NCI-H2196 treated with DMSO at 0.1 percent for 48 hours (cell line): ENCODE results near the gene MIX23.

Experiments used
- DNase-seq: peaks from one replicate; lab custom pipeline; 2025; ENCODE audit not compliant: unreplicated experiment; lab: John Stamatoyannopoulos, UW

MIX23 gene

GRCh38 chr3:122382888-122383666 lies at the start of gene MIX23:
MIX23 (minus strand) TSS chr3:122383231; CDS start chr3:122383224, 7 bp downstream.
- DNase-seq = peak; percentile 90

DNA sequence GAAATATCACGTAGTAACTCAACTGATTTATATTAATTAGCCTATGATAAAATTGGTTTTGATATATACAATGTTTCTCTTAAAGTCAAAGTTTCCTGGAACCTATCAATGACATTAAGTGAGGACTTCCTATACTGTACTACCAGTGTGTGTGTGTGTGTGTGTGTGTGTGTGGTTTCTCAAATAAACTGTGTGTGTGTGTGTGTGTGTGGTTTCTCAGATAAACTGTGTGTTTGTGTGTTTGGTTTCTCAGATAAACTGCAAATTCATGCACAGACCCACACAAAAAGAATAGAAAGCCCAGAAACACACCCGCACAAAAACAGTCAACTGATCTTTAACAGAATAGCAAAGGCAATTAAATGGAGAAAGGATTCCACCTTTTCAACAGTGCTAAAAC lies 47.3 kb upstream of the MIX23 start:
- no peak for DNase-seq

DNA sequence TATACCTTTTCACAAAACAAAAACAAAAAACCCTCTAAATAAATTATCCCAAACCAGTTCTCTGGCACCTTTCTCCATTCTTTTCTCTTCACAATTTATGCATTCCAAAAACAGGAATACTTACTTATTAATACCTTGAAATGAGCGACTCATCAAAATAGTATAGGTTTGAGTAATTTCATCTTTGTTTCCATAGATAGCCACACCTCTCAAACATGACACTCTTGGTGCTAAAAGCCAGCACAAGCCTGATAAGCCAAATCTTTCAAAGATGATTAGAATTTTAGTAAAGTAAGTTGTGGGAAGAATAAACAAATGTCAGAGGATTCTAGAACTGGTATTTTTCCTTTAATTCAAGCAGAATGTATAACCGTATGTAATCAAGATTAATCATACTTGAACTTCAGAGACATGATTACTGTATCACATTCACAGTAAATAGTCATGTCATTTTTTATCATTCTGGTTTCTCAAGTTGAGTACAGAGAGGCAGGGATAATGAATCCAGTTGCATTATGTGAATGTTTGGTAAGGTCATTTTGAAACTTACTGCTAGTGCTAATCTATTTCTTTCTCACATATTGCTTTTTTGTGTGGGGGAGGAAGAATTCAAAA lies 44.9 kb upstream of the MIX23 start:
- DNase-seq = no peak

DNA sequence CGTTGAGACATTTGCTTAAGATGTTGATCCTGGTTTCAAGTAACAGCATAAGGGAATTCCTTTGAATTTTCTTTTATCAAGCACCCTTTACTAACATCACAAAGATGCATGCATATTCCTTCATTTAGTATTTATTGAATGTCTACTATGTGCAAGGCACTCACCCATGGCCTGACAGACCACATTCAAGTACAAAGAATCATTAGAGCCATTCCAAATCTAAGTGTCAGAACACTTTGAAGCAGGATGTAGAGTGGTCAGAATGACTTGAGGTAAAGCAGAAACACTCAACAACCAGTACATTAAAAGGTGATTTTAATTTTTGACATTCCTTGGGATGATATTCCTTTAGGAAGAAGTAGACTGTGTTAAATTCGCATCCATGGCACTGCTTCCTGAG lies 38.8 kb upstream of the MIX23 start:
- DNase-seq = no peak

- DNase-seq = no peak
Measured at GRCh38 chr3:122421101-122421500, 38.1 kb upstream of the MIX23 start.

- no peak for DNase-seq
Measured at GRCh38 chr3:122416966-122417365, 33.9 kb upstream of the MIX23 start.

GRCh38 chr3:122415762-122416654 lies 33.0 kb upstream of the MIX23 start, which contains the start of gene WDR5B:
WDR5B (minus strand) TSS chr3:122416062; CDS start chr3:122415528, 534 bp downstream.
- no peak for DNase-seq

DNA sequence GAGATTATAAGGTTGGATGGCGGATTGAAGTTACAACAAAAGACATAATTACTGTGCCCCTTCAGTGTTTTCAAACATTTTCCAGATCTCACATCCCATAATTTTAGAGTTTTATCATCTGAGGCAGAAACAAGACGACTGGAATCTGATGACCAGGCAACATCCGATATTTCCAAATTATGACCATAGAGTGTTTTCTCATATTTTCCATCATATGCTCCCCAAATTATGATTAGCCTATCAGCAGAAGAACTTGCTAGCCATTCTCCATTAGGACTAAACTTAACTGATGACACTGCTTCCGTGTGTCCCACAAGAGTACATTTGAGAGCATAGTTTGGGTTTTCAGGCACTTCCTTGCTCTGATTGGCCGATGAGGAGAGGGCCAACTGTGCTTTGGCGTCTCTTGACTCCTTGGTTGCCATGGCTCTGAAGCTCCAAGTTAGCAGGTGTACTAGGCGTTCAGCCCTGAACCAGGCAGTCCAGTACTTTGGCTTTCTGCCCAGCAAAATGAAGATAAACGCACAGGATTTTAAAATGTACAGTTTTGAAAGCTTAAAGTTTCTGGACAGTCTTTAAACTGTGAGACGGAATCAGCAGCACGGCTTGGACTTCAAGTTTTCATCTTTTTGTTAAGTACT lies 32.2 kb upstream of the MIX23 start:
- DNase-seq = no peak

DNA sequence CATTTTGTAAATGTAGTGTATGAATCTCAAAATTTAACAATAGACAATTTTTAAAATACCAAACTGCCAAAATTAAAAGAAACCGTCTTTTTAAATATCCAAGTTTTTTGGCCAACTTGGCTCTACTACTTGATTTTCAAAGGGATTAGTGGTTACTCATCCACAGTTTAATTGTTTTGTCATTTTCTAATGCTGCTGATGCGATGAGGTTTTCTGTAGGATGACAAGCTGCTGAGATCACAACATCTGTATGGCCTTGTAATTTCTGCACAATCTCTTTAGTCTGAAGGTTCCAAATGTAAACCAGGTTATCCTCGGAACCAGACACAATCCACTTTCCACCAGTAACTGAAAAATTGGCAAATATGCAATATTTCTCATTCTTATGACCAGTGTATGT lies 31.4 kb upstream of the MIX23 start:
- no peak for DNase-seq

- DNase-seq = no peak
Measured at GRCh38 chr3:122410639-122411038, 27.6 kb upstream of the MIX23 start.

DNA sequence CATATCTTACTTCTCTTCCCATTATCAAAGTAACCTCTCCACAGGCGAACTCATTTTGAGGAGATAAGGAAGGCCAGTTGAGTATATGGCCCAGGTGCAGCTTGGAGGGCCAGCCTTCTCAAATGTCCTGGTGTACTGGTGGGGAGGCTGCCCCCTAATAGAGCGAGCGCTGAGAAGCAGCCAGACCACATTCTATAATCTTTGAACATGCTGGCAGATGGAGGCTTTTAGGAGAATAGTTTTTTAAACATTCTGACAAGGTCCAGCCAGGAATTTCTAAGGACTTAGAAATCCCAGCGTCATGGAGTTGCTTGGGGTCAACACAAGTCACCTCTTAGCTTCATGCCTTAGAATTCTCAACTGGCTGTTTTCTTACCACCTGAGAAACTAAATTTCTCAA lies 27.1 kb upstream of the MIX23 start:
- DNase-seq = no peak

- DNase-seq = no peak
Measured at GRCh38 chr3:122409446-122409845, 26.4 kb upstream of the MIX23 start.

DNA sequence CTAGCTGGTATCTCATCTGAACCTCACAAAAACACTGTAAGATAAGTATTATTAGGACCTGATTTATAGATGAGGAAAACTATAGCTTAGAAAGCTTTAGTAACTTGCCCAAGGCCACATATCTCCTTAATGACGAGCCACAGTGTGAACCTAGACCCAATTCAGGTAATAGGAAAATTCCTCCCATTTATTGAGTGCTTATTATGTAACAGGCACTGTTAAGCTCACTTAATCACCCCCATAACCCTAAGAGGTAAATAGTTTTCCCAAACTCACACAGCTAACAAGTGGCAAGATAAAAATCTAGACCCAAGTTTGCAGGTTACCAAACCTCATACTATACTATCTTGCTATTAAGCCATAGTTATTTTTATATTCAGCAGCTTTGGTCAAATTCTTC lies 24.9 kb upstream of the MIX23 start:
- no peak for DNase-seq

DNA sequence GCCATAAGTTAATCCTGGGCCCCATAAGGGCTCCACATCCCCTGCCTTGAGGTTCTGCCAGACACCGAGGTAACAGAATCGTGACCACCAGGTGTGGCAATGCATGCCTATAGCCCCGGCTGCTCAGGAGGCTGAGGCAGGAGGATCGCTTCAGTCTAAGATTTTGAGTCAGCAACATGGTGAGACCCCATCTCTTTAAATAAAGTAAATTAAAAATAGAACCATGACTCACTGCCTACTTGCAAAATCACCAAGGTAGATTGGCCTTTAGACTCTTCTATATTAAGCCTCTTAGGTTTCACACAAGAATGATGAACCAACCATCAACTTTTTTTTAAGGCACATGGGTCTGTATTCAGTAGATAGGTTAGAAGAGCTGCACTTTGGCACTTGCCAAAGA lies 23.2 kb upstream of the MIX23 start:
- DNase-seq = no peak

DNA sequence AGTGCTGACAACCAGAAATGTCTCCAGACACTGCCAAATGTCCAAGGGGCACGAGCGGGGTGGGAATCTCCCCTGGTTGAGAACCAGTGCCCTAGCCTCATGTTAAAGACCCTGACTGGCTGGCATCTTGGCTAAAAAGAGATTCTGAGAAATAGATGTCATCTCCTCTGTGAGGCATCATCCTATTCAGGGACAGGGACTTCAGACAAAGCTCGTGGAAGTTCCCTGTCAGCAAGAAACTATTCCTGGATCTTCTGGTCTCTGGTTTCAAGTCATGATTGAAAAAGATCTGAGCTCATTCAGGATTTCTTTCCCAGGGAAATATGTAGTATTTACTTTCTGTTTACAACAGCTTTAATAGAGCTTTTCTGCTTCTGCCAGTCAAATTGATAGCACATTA lies 22.0 kb upstream of the MIX23 start:
- DNase-seq = no peak

- DNase-seq = no peak
Measured at GRCh38 chr3:122403489-122403888, 20.5 kb upstream of the MIX23 start.

DNA sequence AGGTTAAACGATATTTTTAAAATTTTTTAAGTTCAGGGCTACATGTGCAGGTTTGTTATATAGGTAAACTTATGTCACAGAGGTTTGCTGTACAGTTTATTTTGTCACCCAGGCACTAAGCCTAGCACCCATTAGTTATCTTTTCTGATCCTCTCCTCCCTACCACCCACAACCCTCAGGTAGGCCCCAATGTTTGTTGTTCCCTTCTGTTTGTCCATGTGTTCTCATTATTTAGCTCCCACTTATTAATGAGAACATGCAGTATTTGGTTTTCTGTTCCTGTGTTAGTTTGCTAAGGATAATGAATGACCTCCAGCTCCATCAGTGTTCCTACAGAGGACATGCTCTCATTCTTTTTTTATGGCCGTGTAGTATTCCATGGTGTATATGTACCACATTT lies 15.9 kb upstream of the MIX23 start:
- no peak for DNase-seq

GRCh38 chr3:122397201-122397600 lies 14.2 kb upstream of the MIX23 start:
- no peak for DNase-seq

DNA sequence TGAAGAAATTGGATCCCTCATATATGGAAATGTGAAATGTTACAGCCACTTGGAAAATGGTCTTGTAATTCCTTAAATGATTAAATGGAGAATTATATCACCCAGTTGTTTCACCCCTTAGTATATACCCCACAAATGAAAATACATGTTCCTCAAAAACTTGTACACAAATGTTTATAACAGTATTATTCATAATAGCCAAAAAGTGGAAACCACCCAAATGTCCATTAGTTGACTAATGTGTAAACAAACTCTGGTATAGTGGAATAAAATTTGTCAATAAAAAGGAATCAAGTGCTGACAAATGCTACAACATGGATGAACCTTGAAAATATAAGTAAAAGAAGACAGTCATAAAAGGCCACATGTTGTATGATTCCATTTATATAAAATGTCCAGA lies 13.5 kb upstream of the MIX23 start:
- DNase-seq = no peak

- DNase-seq = no peak
Measured at GRCh38 chr3:122395582-122395981, 12.6 kb upstream of the MIX23 start.

DNA sequence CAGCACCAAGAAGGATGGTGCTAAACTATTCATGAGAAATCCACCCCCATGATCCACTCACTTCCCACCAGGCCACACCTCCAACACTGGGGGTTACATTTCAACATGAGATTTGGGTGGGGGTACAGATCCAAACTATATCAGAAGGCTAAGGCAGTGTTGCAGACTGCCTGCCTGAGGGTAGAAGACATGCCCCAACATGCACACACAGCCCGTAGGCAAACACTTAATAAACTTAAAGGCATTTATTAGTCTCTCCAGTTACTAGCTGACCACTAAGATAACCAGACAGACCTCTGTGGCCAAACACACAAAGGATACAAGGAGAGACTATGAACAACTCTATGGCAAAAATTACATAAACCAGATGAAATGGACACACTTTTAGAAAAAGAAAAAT lies 11.1 kb upstream of the MIX23 start:
- no peak for DNase-seq
